Trophoblast cell (in vitro differentiated cells and primary cell): ENCODE results near the gene GDI1.

Experiments used
- DNase-seq, 2 donors: peaks; one replicate each; pipeline ENCODE4 v3.0.0-alpha.2; 2016
- H2AFZ ChIP-seq: 2 replicates; pipeline ENCODE4 v1.6.1; 2013; ENCODE audit warnings: low read length, moderate library complexity, mild to moderate bottlenecking; ENCODE audit not compliant: insufficient read depth, poor library complexity
- H2AK5ac ChIP-seq: 2 replicates; pipeline ENCODE4 v1.6.1; 2013; ENCODE audit warnings: mild to moderate bottlenecking, low read length
- H2BK120ac ChIP-seq: 2 replicates; pipeline ENCODE4 v1.6.1; 2013; ENCODE audit warnings: low read length, mild to moderate bottlenecking, moderate library complexity; ENCODE audit not compliant: insufficient read depth, poor library complexity
- H2BK12ac ChIP-seq: 2 replicates; pipeline ENCODE4 v1.6.1; 2013; ENCODE audit warnings: mild to moderate bottlenecking, low read length, moderate library complexity
- H2BK5ac ChIP-seq: 2 replicates; pipeline ENCODE4 v1.6.1; 2013; ENCODE audit warnings: low read length, low read depth, moderate library complexity, mild to moderate bottlenecking; ENCODE audit not compliant: poor library complexity
- H3K14ac ChIP-seq: 2 replicates; pipeline ENCODE4 v1.6.1; 2013; ENCODE audit warnings: mild to moderate bottlenecking, low read length
- H3K18ac ChIP-seq: 2 replicates; pipeline ENCODE4 v1.6.1; 2013; ENCODE audit warnings: mild to moderate bottlenecking, low read length
- H3K23ac ChIP-seq: 2 replicates; pipeline ENCODE4 v1.6.1; 2013; ENCODE audit warnings: low read length
- H3K27ac ChIP-seq: 2 replicates; pipeline ENCODE4 v1.5.1; 2013; ENCODE audit warnings: low read depth, mild to moderate bottlenecking, inconsistent platforms, low read length, moderate library complexity
- H3K27me3 ChIP-seq: 2 replicates; pipeline ENCODE4 v1.6.1; 2013; ENCODE audit warnings: inconsistent platforms, mild to moderate bottlenecking, low read length, moderate library complexity; ENCODE audit not compliant: insufficient read depth
- H3K36me3 ChIP-seq, 2 experiments: 1 replicate in 1 of 2; 2 replicates in 1 of 2; pipeline ENCODE4 v1.6.1; 2013; ENCODE audit warnings: low read length in 2 of 2, mild to moderate bottlenecking in 2 of 2, moderate library complexity in 1 of 2; ENCODE audit not compliant: insufficient read depth in 2 of 2, control insufficient read depth in 1 of 2
- H3K4ac ChIP-seq: 2 replicates; pipeline ENCODE4 v1.6.1; 2013; ENCODE audit warnings: low read depth, mild to moderate bottlenecking, low read length, moderate library complexity
- H3K4me1 ChIP-seq, 2 experiments: 1 replicate in 1 of 2; 2 replicates in 1 of 2; pipeline ENCODE4 v1.6.1; 2013; ENCODE audit warnings: low read length in 2 of 2, mild to moderate bottlenecking in 2 of 2, moderate library complexity in 1 of 2; ENCODE audit not compliant: insufficient read depth in 2 of 2, control insufficient read depth in 1 of 2
- H3K4me2 ChIP-seq: 2 replicates; pipeline ENCODE4 v1.6.1; 2013; ENCODE audit warnings: inconsistent platforms, mild to moderate bottlenecking, low read length, moderate library complexity
- H3K4me3 ChIP-seq: 2 replicates; pipeline ENCODE4 v1.5.1; 2013; ENCODE audit warnings: mild to moderate bottlenecking, low read depth, low read length, inconsistent platforms
- H3K79me1 ChIP-seq: one replicate; pipeline ENCODE4 v1.6.1; 2013; ENCODE audit warnings: low read length
- H3K79me2 ChIP-seq: 2 replicates; pipeline ENCODE4 v1.6.1; 2013; ENCODE audit warnings: low read length, mild to moderate bottlenecking; ENCODE audit not compliant: control insufficient read depth, insufficient read depth, poor library complexity
- H3K9ac ChIP-seq: 2 replicates; pipeline ENCODE4 v1.6.1; 2013; ENCODE audit warnings: mild to moderate bottlenecking, low read length
- H3K9me3 ChIP-seq: 2 replicates; pipeline ENCODE4 v1.6.1; 2013; ENCODE audit warnings: low read depth, mild to moderate bottlenecking, control low read depth, inconsistent platforms, low read length; ENCODE audit not compliant: insufficient read depth
- H4K12ac ChIP-seq: 2 replicates; pipeline ENCODE4 v1.6.1; 2013; ENCODE audit warnings: low read depth, mild to moderate bottlenecking, low read length, moderate library complexity
- H4K8ac ChIP-seq: 2 replicates; pipeline ENCODE4 v1.6.1; 2013; ENCODE audit warnings: low read depth, mild to moderate bottlenecking, low read length, moderate library complexity
- H4K91ac ChIP-seq: one replicate; pipeline ENCODE4 v1.6.1; 2013; ENCODE audit warnings: low read depth, mild to moderate bottlenecking, low read length, moderate library complexity
- WGBS: extraction: QIAGEN DNeasy Blood & Tissue Kit; methylation state at CpG from one replicate; pipeline ENCODE4 v1.1.7; 2013; ENCODE audit warnings: missing lambda C conversion rate; ENCODE audit not compliant: insufficient read length, insufficient coverage; ENCODE audit errors: extremely low coverage; 5-methylcytosine and 5-hydroxymethylcytosine counted together

The GDI1 gene

GRCh38 chrX:154419688-154420401 is 17.1 kb upstream of the GDI1 start:
- Histone ChIP-seq H3K9me3 (no peaks in the 10 kb centered on the region), H3K27me3 (no peaks in the 10 kb centered on the region), H2BK120ac (no peak overlapping the region), H3K79me2 (no peaks in the 10 kb centered on the region), H2BK5ac (no peak overlapping the region), H3K79me1 (no peaks in the 10 kb centered on the region), H3K27ac (no peak overlapping the region), H2AFZ (no peak overlapping the region), H2BK12ac (no peak overlapping the region), H3K36me3 (peaks cover 9 to 10% of the 10 kb centered on the region in 2 experiments), H3K4me3 (no peak overlapping the region), H4K8ac (no peak overlapping the region), H3K23ac (no peak overlapping the region), H3K9ac (no peak overlapping the region), H3K4ac (no peak overlapping the region), H4K91ac (no peak overlapping the region), H3K4me2 (no peak overlapping the region), H2AK5ac (no peak overlapping the region), H3K4me1 (no peaks in the 10 kb centered on the region), H3K14ac (no peak overlapping the region), H4K12ac (no peak overlapping the region), H3K18ac (no peak overlapping the region)
- no peak for DNase-seq
- no CpG with 5 or more reads among the region's 19 CpGs for WGBS

- H2AFZ ChIP-seq = no peak overlapping the region
- no peak overlapping the region for H3K4ac ChIP-seq
- H2AK5ac ChIP-seq = no peak overlapping the region
- H3K4me2 ChIP-seq = no peak overlapping the region
- DNase-seq = no peak
- H3K79me1 ChIP-seq = no peaks in the 10 kb centered on the region
- H4K91ac ChIP-seq = no peak overlapping the region
- H2BK5ac ChIP-seq = no peak overlapping the region
- H3K18ac ChIP-seq = no peak overlapping the region
- H4K12ac ChIP-seq = no peak overlapping the region
- H3K4me1 ChIP-seq = no peaks in the 10 kb centered on the region
- H3K23ac ChIP-seq = no peak overlapping the region
- no peak overlapping the region for H2BK12ac ChIP-seq
- H3K4me3 ChIP-seq = no peak overlapping the region
- no peaks in the 10 kb centered on the region for H3K79me2 ChIP-seq
- peaks cover 9 to 10% of the 10 kb centered on the region in 2 experiments for H3K36me3 ChIP-seq
- no peak overlapping the region for H3K27ac ChIP-seq
- no peaks in the 10 kb centered on the region for H3K27me3 ChIP-seq
- no peak overlapping the region for H3K14ac ChIP-seq
- no peak overlapping the region for H2BK120ac ChIP-seq
- H3K9ac ChIP-seq = no peak overlapping the region
- no peaks in the 10 kb centered on the region for H3K9me3 ChIP-seq
- WGBS = no CpG with 5 or more reads among the region's 10 CpGs
- H4K8ac ChIP-seq = no peak overlapping the region
Measured at GRCh38 chrX:154420402-154420756, 16.6 kb upstream of the GDI1 start.

- no peak overlapping the region for H4K12ac ChIP-seq
- no CpG with 5 or more reads among the region's 13 CpGs for WGBS
Measured at GRCh38 chrX:154426916-154427770, 9.8 kb upstream of the GDI1 start.

GRCh38 chrX:154428176-154429171 is 8.5 kb upstream of the GDI1 start, which contains the start of gene ATP6AP1:
ATP6AP1 (plus strand) TSS chrX:154428677; CDS start chrX:154428693, 16 bp downstream.
- peak within 1 kb of the TSS; percentile 72 for H3K4me2 ChIP-seq

More at GRCh38 chrX:154426916-154427770, 9.8 kb upstream of the GDI1 start:
- Histone ChIP-seq H2AK5ac (no peak overlapping the region), H3K9me3 (no peaks in the 10 kb centered on the region), H3K79me2 (peaks cover 5% of the 10 kb centered on the region), H4K91ac (peak overlapping the region; percentile 24), H3K4me2 (peak overlapping the region; percentile 34), H3K23ac (no peak overlapping the region), H3K18ac (no peak overlapping the region), H3K4ac (no peak overlapping the region), H4K8ac (no peak overlapping the region), H3K36me3 (peaks cover 7 to 10% of the 10 kb centered on the region in 2 experiments), H3K9ac (no peak overlapping the region), H3K79me1 (peaks cover 8% of the 10 kb centered on the region), H3K27ac (no peak overlapping the region), H3K4me1 (peaks cover 18 to 24% of the 10 kb centered on the region in 2 experiments), H2AFZ (no peak overlapping the region), H3K27me3 (no peaks in the 10 kb centered on the region), H2BK12ac (no peak overlapping the region), H2BK120ac (no peak overlapping the region), H2BK5ac (no peak overlapping the region), H3K4me3 (no peak overlapping the region), H3K14ac (no peak overlapping the region)
- peak in 1 of 2 donors; percentile 56 for DNase-seq

More at GRCh38 chrX:154428176-154429171, 8.5 kb upstream of the GDI1 start, which contains the start of gene ATP6AP1:
- Histone ChIP-seq H2BK120ac (peak within 1 kb of the TSS; percentile 16), H4K8ac (peak within 1 kb of the TSS; percentile 77), H2BK5ac (peak within 1 kb of the TSS; percentile 28), H3K9me3 (no peaks in the 10 kb centered on the region), H2AFZ (peak within 1 kb of the TSS; percentile 87), H2AK5ac (peak within 1 kb of the TSS; percentile 54), H3K18ac (peak within 1 kb of the TSS; percentile 97), H3K27ac (peak within 1 kb of the TSS; percentile 5), H4K12ac (peak within 1 kb of the TSS; percentile 97), H2BK12ac (peak within 1 kb of the TSS; percentile 60), H3K9ac (peak within 1 kb of the TSS; percentile 85), H3K36me3 (peaks cover 18 to 23% of the 10 kb centered on the region in 2 experiments), H3K14ac (peak within 1 kb of the TSS; percentile 99), H3K4ac (peak within 1 kb of the TSS; percentile 76), H4K91ac (peak within 1 kb of the TSS; percentile 94), H3K4me1 (peaks cover 18 to 24% of the 10 kb centered on the region in 2 experiments), H3K4me3 (peak within 1 kb of the TSS; percentile 85), H3K79me2 (peaks cover 5% of the 10 kb centered on the region), H3K79me1 (peaks cover 8% of the 10 kb centered on the region), H3K23ac (no peak within 1 kb of the TSS), H3K27me3 (no peaks in the 10 kb centered on the region)
- WGBS = no CpG with 5 or more reads among the region's 87 CpGs
- peak; percentile 87 to 90 for DNase-seq
